Measurements from ENCODE around the gene OR2S2. TPM values are rescaled to one million over a fixed set of nuclear protein-coding genes. Genes with fewer than 3 reads are reported as not detected.

The OR2S2 gene
- total RNA-seq, 1 donor from 2014 or later, result not detected

DNA sequence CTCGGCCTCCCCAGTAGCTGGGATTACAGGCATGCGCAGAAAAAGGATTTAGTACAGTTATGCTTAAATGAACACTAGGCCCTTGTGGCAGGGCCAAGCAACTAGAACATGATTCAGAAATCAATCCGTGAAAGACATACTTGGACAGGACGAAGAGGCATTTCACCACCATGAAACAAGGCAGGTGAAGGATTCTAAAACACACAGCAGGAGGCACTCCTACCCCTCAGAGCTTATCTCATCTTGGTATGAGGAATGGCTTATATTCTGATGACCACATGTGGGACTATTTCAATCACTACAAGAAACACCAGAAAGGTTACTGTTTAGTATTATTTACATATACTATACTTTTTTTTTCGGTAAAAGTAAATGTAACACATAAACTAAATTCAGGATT is 15.7 kb downstream of the OR2S2 start:
- H3K27me3 ChIP-seq, result no peaks in the 10 kb centered on the region
- DNase-seq (ENCODE audit: low spot score in 2 of 2), result no peak
- no peak overlapping the region for H3K27ac ChIP-seq
- no peaks in the 10 kb centered on the region for H3K36me3 ChIP-seq
- H3K4me1 ChIP-seq, result peaks cover 11 to 39% of the 10 kb centered on the region in 2 donors
- no peak overlapping the region for H3K4me3 ChIP-seq
- H3K9me3 ChIP-seq, result no peaks in the 10 kb centered on the region
- intact Hi-C loops (cut with DNase I), result loop anchor here (10.0 kb wide), 1 partner anchor 297 kb away; no protein-coding TSS in a partner anchor
- TF ChIP-seq, protein P1, sequence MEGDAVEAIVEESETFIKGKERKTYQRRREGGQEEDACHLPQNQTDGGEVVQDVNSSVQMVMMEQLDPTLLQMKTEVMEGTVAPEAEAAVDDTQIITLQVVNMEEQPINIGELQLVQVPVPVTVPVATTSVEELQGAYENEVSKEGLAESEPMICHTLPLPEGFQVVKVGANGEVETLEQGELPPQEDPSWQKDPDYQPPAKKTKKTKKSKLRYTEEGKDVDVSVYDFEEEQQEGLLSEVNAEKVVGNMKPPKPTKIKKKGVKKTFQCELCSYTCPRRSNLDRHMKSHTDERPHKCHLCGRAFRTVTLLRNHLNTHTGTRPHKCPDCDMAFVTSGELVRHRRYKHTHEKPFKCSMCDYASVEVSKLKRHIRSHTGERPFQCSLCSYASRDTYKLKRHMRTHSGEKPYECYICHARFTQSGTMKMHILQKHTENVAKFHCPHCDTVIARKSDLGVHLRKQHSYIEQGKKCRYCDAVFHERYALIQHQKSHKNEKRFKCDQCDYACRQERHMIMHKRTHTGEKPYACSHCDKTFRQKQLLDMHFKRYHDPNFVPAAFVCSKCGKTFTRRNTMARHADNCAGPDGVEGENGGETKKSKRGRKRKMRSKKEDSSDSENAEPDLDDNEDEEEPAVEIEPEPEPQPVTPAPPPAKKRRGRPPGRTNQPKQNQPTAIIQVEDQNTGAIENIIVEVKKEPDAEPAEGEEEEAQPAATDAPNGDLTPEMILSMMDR (IDR thresholded peaks at IDR 0.05), result no peak

DNA sequence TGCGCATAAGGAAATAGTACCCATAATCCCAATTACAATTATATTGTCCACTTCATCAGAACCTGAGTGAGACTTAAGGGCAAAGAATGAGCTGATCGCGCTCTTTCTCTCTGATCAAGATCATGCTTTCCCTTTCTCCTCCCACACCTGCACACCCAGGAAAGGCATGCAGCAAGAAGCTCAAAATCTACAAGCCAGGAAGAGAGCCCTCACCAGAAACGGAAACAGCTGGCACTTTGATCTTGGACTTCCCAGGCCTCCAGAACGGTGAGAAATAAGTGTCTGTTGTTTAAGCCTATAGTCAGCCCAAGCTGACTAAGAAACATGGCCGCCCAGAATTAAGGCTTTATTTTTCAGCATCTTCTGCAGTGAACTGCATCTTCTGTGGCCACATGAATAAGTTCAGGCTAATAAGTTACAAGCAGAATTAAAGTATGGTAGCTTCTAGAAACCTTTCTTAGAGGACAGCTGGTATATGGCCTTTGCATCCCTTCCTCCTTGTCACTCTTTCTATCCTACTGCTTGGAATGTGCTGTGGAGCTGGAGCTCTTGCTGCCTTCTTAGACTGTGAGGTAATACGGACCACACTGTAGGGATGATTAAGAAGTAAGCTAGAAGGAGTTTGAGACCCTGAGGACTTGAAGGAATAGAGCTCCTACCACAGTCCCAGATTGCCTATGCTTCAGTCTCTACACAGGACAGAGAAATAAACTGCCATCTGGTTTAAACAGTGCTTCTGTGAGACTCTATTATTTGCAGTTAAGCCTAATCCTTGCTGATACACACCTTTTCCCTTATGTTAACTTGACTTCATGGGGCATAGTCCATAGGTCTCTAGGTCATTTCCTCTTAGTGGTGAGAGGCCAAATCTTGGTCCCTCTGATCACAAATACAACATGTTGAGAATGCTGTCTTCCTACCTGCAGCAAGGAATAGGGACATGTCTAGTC is 17.2 kb downstream of the OR2S2 start:
- H3K9me3 ChIP-seq, result no peaks in the 10 kb centered on the region
- no peaks in the 10 kb centered on the region for H3K36me3 ChIP-seq
- H3K27ac ChIP-seq, result peak overlapping the region in 1 of 2 donors; percentile 32
- H3K27me3 ChIP-seq, result no peaks in the 10 kb centered on the region
- DNase-seq (ENCODE audit: low spot score in 2 of 2), result no peak
- H3K4me1 ChIP-seq, result peaks cover 11 to 40% of the 10 kb centered on the region in 2 donors
- H3K4me3 ChIP-seq, result no peak overlapping the region
- TF ChIP-seq, protein P1 (IDR thresholded peaks at IDR 0.05), result no peak
- intact Hi-C loops (cut with DNase I), result loop anchor here (10.0 kb wide), 1 partner anchor 296 kb away; no protein-coding TSS in a partner anchor

DNA sequence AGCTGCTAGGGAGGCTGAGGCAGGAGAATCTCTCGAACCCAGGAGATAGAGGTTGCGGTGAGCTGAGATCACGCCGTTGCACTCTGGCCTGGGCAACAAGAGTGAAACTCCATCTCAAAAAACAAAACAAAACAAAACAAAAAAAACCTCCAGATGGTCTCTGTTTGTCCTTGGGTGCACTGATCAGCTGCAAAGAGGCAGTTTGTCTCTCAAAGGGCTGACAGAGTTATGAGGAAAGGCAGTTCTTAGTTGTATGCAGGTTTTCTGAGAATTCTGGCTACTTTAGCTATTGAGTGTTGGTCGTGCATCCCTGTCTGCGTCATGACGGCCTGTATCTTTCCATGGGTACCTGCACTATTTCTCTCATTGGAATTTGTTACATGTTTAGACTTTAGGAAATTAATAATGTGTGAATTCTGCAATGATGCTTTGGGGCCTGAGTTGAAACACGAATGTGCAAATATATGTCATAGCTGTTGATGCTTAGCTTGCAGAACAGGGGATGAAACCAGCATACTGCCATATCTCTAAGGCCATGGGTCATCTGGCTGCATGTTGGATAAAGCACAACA is 18.2 kb downstream of the OR2S2 start:
- peaks cover 6 to 38% of the 10 kb centered on the region in 2 donors for H3K4me1 ChIP-seq
- H3K36me3 ChIP-seq, result no peaks in the 10 kb centered on the region
- H3K4me3 ChIP-seq, result no peak overlapping the region
- H3K27ac ChIP-seq, result peak overlapping the region; percentile 24 to 69
- no peak for DNase-seq (ENCODE audit: low spot score in 2 of 2)
- H3K9me3 ChIP-seq, result no peaks in the 10 kb centered on the region
- intact Hi-C loops (cut with DNase I), result loop anchor here (5.0 to 10.0 kb wide), 3 partner anchors 295 to 445 kb away; partner anchors contain the start of genes GNE and RUSC2
- TF ChIP-seq, protein P1 (IDR thresholded peaks at IDR 0.05), result no peak
- no peaks in the 10 kb centered on the region for H3K27me3 ChIP-seq

DNA sequence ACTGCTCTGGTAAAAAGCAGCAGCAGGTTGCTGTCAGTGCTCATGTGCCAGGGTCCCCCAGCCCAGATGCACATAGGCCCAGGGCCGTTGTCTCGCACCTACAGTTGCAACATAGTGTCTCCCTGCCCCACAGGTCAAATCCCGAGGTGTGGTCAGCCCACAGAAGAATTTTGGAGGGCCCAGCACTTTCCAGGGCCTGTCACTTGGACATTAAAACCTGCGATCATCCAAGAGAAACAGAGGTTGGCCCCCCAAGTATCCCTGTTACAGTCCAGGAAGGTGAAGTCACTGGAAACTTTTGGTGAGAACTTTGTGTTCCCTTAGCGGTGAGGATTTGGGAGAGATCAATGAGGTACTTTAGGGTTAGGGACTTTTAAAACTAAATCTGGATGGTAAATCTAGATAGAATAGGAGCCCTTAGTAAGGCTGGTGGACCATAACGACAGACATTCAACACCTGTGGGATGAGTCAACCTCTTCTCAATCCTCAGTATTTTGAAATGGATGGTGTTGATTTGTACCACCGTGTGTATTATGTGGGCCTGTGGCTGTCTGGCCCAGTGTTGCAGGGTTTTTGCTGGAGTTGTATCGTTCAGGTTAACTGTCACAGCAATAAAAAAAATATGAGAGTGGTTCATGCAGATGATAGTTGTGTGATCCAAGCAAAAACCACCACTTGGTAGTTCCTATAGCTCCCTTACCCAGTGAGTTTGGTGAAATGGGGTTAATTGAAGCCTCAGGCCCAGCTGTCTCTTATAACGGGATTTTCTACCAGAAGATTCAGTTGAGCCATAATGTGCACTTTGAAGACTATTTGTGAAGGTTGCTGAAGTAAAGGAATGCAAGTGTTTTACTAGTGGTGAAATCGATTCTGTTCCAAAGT is 19.2 kb downstream of the OR2S2 start:
- DNase-seq (ENCODE audit: low spot score in 2 of 2), result no peak
- Histone ChIP-seq H3K27ac (peak overlapping the region; percentile 69 to 87), H3K9me3 (no peaks in the 10 kb centered on the region), H3K27me3 (no peaks in the 10 kb centered on the region), H3K36me3 (no peaks in the 10 kb centered on the region), H3K4me3 (no peak overlapping the region), H3K4me1 (peaks cover 6 to 42% of the 10 kb centered on the region in 2 donors)
- intact Hi-C loops (cut with DNase I), result loop anchor here (5.0 to 10.0 kb wide), 2 partner anchors 319 to 444 kb away; partner anchors contain the start of genes GNE and RUSC2
- TF ChIP-seq, protein P1 (IDR thresholded peaks at IDR 0.05), result no peak

DNA sequence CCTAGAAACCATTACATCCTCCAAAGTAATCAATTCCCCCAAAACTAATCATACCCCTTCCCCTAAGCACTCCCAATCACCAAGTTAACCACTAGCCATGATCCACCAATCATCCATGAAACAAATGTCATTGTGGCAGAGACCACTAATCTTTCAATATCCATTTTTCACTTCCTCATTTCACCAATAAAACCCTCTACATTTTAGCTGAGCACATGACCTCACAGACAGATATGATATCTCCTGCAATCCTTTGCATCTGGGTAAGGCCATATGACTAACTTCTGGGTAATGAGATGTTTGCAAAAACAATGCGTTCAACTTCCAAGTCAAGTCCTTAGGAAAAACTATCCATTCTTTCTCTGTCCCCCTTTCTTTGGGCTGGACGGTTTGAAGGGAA is 20.7 kb downstream of the OR2S2 start:
- TF ChIP-seq, protein P1 (IDR thresholded peaks at IDR 0.05), result no peak
- DNase-seq (ENCODE audit: low spot score in 2 of 2), result no peak
- no peaks in the 10 kb centered on the region for H3K36me3 ChIP-seq
- no peaks in the 10 kb centered on the region for H3K27me3 ChIP-seq
- H3K27ac ChIP-seq, result peak overlapping the region; percentile 69 to 87
- H3K4me1 ChIP-seq, result peaks cover 6 to 46% of the 10 kb centered on the region in 2 donors
- no peaks in the 10 kb centered on the region for H3K9me3 ChIP-seq
- H3K4me3 ChIP-seq, result no peak overlapping the region
- intact Hi-C loops (cut with DNase I), result loop anchor here (5.0 to 10.0 kb wide), 2 partner anchors 320 to 442 kb away; partner anchors contain the start of genes GNE and RUSC2

Data from ascending aorta (tissue), 2 donors.